ENCODE measurements around the gene PCSK4. TPM values are rescaled to one million over a fixed set of nuclear protein-coding genes. Genes with fewer than 3 reads are reported as not detected.
A peak's percentile ranks its signal among the peaks of the same experiment; 100 is the strongest.

PCSK4 gene
- total and polyA plus RNA-seq, 2 of the 13 experiments (the other 11 are each of a cell fraction or from before 2014, with no cell fraction given), result 2.0 to 2.7 TPM

- TF ChIP-seq ZNF646 (CRISPR knock-in tag; IDR thresholded peaks at IDR 0.05) (no peak), HDAC1 (CRISPR knock-in tag; IDR thresholded peaks at IDR 0.05) (peak; percentile 92), MXD3 (CRISPR knock-in tag; IDR thresholded peaks at IDR 0.05) (no peak; the same call in 1 of the 2 replicates), CEBPG (CRISPR knock-in tag; IDR thresholded peaks at IDR 0.05) (no peak), USF2 (IDR thresholded peaks at IDR 0.05; ENCODE audit: low read depth, low read length) (peak; percentile 92), USF2 (CRISPR knock-in tag; IDR thresholded peaks at IDR 0.05; ENCODE audit: borderline replicate concordance) (peak; percentile 95; the same call in 1 of the 2 replicates), HINFP (CRISPR knock-in tag; IDR thresholded peaks at IDR 0.05; ENCODE audit: low read depth) (no peak), ZHX2 (IDR thresholded peaks at IDR 0.05; ENCODE audit: low read depth) (peak; percentile 55; the same call in 1 of the 2 replicates), ZHX2 (CRISPR knock-in tag; IDR thresholded peaks at IDR 0.05; ENCODE audit: borderline replicate concordance) (no peak), HNF4A (CRISPR knock-in tag; IDR thresholded peaks at IDR 0.05) (peak; percentile 17; the same call in 1 of the 2 replicates), TCF12 (IDR thresholded peaks at IDR 0.05) (no peak), TCF12 (CRISPR knock-in tag; IDR thresholded peaks at IDR 0.05) (no peak)
These were observed 11.0 kb downstream of the PCSK4 start, which contains the start of gene C19orf25 (continued) for GRCh38 chr19:1478934-1479707.

Data from HepG2 (cell line).